Measurements from ENCODE around the gene LRMDA. TPM values are rescaled to one million over a fixed set of nuclear protein-coding genes. Genes with fewer than 3 reads are reported as not detected.

Gene LRMDA
- total and polyA plus RNA-seq, 2 of the 8 experiments (the other 6 are each of a cell fraction or from before 2014, with no cell fraction given) = 0.86 to 2.8 TPM

DNA sequence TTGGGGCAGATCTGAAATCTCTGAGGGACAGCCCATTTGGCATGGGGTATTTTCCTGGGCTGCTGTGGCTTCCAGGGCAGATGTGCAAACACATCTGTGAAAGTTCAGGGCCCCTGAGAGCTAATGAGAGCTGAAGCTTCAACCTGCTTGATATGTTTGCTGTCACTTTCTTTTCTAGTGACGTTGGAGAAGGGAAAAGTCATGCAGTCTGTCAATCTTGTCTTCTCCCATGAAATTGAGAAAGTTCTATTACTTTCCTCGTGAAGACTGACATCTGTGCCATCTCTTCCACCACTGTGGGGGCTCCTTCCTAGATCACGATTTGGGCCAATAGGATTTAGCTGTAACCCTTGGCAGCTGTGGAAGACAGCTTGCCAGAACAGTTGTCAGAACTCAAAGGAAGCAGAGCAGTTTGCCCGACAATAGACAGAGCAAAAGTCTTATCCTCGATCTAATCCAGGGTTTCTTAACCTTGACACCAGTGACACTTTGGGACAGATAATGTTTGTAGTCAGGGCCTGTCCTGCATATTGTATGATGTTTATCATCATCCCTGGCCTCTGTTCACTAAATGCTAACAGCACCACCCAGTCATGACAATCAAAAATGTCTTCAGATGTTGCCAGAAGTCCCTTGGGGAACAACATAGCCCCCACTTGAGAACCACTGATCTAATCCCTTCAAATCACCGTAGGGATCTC lies 586.5 kb downstream of the LRMDA start (continued):
- TF ChIP-seq SRF (IDR thresholded peaks at IDR 0.05; ENCODE audit: low read depth, low read length) (no peak), KDM4A (IDR thresholded peaks at IDR 0.05; ENCODE audit: low read depth, low read length, severe bottlenecking) (no peak), CHD7 (IDR thresholded peaks at IDR 0.05; ENCODE audit: insufficient replicate concordance, low read length) (no peak), BACH1 (IDR thresholded peaks at IDR 0.05; ENCODE audit: low read length) (no peak), RNF2 (IDR thresholded peaks at IDR 0.05; ENCODE audit: borderline replicate concordance, low read depth, low read length, missing control alignments, poor library complexity, severe bottlenecking) (no peak)
